C4-2B (cell line): Measurements from ENCODE around the gene LDHA.
"Not testable (repeated sequence)": the region's sequence is repeated elsewhere in the genome, so short reads cannot be mapped to it uniquely, and the experiment has no call there.

Experiments
- CTCF ChIP-seq: fragments of 450-650 bp; conservative IDR thresholded peaks from 2 replicates; pipeline ENCODE4 v1.5.1; 2017; ENCODE audit warnings: mild to moderate bottlenecking
- ZFX ChIP-seq: fragments of 450-650 bp; IDR thresholded peaks from 2 replicates; pipeline ENCODE4 v1.6.1; 2017

GRCh38 chr11:18407400-18407799 lies 13.0 kb downstream of the LDHA start:
- TF ChIP-seq CTCF, ZFX: not testable (repeated sequence)
